ENCODE results near the gene OR51B5. TPM values are rescaled to one million over a fixed set of nuclear protein-coding genes. Genes with fewer than 3 reads are reported as not detected.

OR51B5 gene
- total and polyA plus RNA-seq, 2 of the 4 experiments (the other 2 are of a cell fraction): 0.09 to 0.54 TPM

GRCh38 chr11:5293028-5293427 lies 50.3 kb downstream of the OR51B5 start:
- ATAC-seq (ENCODE audit: low read depth): no peak
- peak overlapping the region; percentile 88 for H2BK20ac ChIP-seq (ENCODE audit: low read depth, low read length)
- peak overlapping the region; percentile 88 for H3K4ac ChIP-seq (ENCODE audit: low read depth, low read length)
- no peak overlapping the region for H3K4me2 ChIP-seq (ENCODE audit: low read depth, low read length)
- H2BK5ac ChIP-seq (ENCODE audit: low read depth, low read length, poor library complexity, severe bottlenecking): peak overlapping the region; percentile 99
- peak overlapping the region; percentile 84; the same call in 1 of the 2 replicates for H4K5ac ChIP-seq (ENCODE audit: low read depth, low read length)
- 93% methylated on average over 6 of the region's 8 CpGs; no CpG with 5 or more reads in 1 of the 2 experiments for WGBS, 2 experiments (ENCODE audit: extremely low coverage in 2 of 2, insufficient read length in 1 of 2)
- no TSS peak for BruUV-seq (replicated peaks)
- TF ChIP-seq USF2 (IDR thresholded peaks at IDR 0.05; ENCODE audit: low read depth, low read length) (peak; percentile 41; the same call in 1 of the 2 replicates), POLR2A (IDR thresholded peaks at IDR 0.05; ENCODE audit: low read depth, low read length) (no peak)
- H3K9me3 ChIP-seq (ENCODE audit: control insufficient read depth, insufficient read depth, low read length): no peaks in the 10 kb centered on the region
- peak overlapping the region; percentile 69 for H4K91ac ChIP-seq (ENCODE audit: insufficient read depth, low read depth, low read length)
- H3K56ac ChIP-seq (ENCODE audit: extremely low read depth, insufficient read depth, low read length): no peak overlapping the region
- peak overlapping the region; percentile 97 for H2BK120ac ChIP-seq (ENCODE audit: low read depth, low read length)
- ChIA-PET CTCF (interaction anchor here (0.6 kb wide), 1 partner anchor 55 kb away, joined by 4 read pairs; no protein-coding TSS in a partner anchor), POLR2A (ENCODE audit: unreplicated experiment) (interaction anchor here (0.5 kb wide), 1 partner anchor 140 kb away, joined by 3 read pairs; no protein-coding TSS in a partner anchor)
- H3K27me3 ChIP-seq (ENCODE audit: control insufficient read depth, insufficient read depth, low read length): no peaks in the 10 kb centered on the region
- peak overlapping the region; percentile 50 for H3K14ac ChIP-seq (replicated peaks; ENCODE audit: low read depth, low read length)
- no peak overlapping the region for H2AK9ac ChIP-seq (replicated peaks; ENCODE audit: low read depth, low read length, poor library complexity)
- H3K23ac ChIP-seq (ENCODE audit: low read depth, low read length): 0 out of 2 replicates have a peak overlapping the region, but pooled peaks have one; percentile 8
- peak overlapping the region; percentile 88; the same call in 1 of the 2 replicates for H3K18ac ChIP-seq (ENCODE audit: low read depth, low read length)
- peak; percentile 28 for DNase-seq
- peak overlapping the region; percentile 97; the same call in 2 of the 3 replicates for H2BK15ac ChIP-seq (ENCODE audit: low read depth, low read length)
- intact Hi-C loops (cut with micrococcal nuclease) (no loop called here), dilution Hi-C loops (cut with HindIII; ENCODE audit: low sequenced_read_pairs, unreplicated experiment) (no loop called here), in situ Hi-C loops (cut with MboI; ENCODE audit: low sequenced_read_pairs) (no loop called here)
- H3K4me1 ChIP-seq (ENCODE audit: control insufficient read depth, insufficient read depth, low read length): peaks cover 13% of the 10 kb centered on the region; the same call in 1 of the 2 replicates
- H3K79me1 ChIP-seq (ENCODE audit: low read depth in 1 of 2, low read length in 2 of 2): no peaks in the 10 kb centered on the region
- no peaks in the 10 kb centered on the region for H4K20me1 ChIP-seq (ENCODE audit: insufficient read depth, low read length)
- no peak overlapping the region for H2AFZ ChIP-seq (replicated peaks; ENCODE audit: low read length, poor library complexity)
- H3K4me3 ChIP-seq (ENCODE audit: insufficient read depth, low read depth, low read length): no peak overlapping the region
- H4K8ac ChIP-seq (ENCODE audit: low read depth in 2 of 2, low read length in 2 of 2): peak overlapping the region; percentile 55 to 68; a peak in 3 of 4 replicates
- H3K36me3 ChIP-seq (ENCODE audit: control insufficient read depth, insufficient read depth, low read length): no peaks in the 10 kb centered on the region
- no peak overlapping the region for H3K27ac ChIP-seq (ENCODE audit: insufficient read depth, low read length)
- no peak overlapping the region for H3K9ac ChIP-seq (ENCODE audit: low read depth, low read length)
- H3K9me1 ChIP-seq (ENCODE audit: insufficient read depth, low read length): no peaks in the 10 kb centered on the region; the same call in 1 of the 2 replicates
- peak overlapping the region; percentile 18; the same call in 1 of the 2 replicates for H2AK5ac ChIP-seq (ENCODE audit: low read depth, low read length)

Small RNAs within 50 kb of the gene (microRNA-seq; reads per million reads assigned to microRNA genes)
- gene AC104389.3 (ENCODE audit: insufficient read depth, insufficient read length): not detected

Small RNAs within 50 kb of the gene (small RNA-seq; reads per million reads assigned to genes)
- gene AC104389.3: 0 reads per million in 5 experiments

Other genes starting within 250 kb of the OR51B5 start
- gene OR52A5, start 205.2 kb downstream of the OR51B5 start, total RNA-seq (2012; rRNA removed): not detected in 2 replicates
- gene OR52A5, start 205.2 kb downstream of the OR51B5 start, polyA plus RNA-seq (2012; rRNA removed): not detected in 2 replicates
- gene OR52A1, start 188.8 kb downstream of the OR51B5 start, total RNA-seq (2012; rRNA removed): not detected in 2 replicates
- not detected in 2 replicates for gene OR52A1, start 188.8 kb downstream of the OR51B5 start, polyA plus RNA-seq (2012; rRNA removed)
- not detected in 2 replicates for gene OR51V1, start 142.8 kb downstream of the OR51B5 start, total RNA-seq (2012; rRNA removed)
- gene OR51V1, start 142.8 kb downstream of the OR51B5 start, polyA plus RNA-seq (2012; rRNA removed): not detected in 2 replicates
- not detected in 2 replicates for gene HBB, start 116.5 kb downstream of the OR51B5 start, total RNA-seq (2012; rRNA removed)
- 0.24 TPM in 1 of 2 replicates, not detected in the other for gene HBB, start 116.5 kb downstream of the OR51B5 start, polyA plus RNA-seq (2012; rRNA removed)
- gene HBD, start 109.0 kb downstream of the OR51B5 start, total RNA-seq (2012; rRNA removed): 3.1 and 6.3 TPM in 2 replicates
- 10.7 and 12.0 TPM in 2 replicates for gene HBD, start 109.0 kb downstream of the OR51B5 start, polyA plus RNA-seq (2012; rRNA removed)
- not detected in 2 replicates for gene HBG1, start 93.7 kb downstream of the OR51B5 start, total RNA-seq (2012; rRNA removed)
- gene HBG1, start 93.7 kb downstream of the OR51B5 start, polyA plus RNA-seq (2012; rRNA removed): not detected in 2 replicates
- gene HBG2, start 88.7 kb downstream of the OR51B5 start, total RNA-seq (2012; rRNA removed): 0.54 TPM in 1 of 2 replicates, not detected in the other
- 1.7 TPM in 1 of 2 replicates, not detected in the other for gene HBG2, start 88.7 kb downstream of the OR51B5 start, polyA plus RNA-seq (2012; rRNA removed)
- gene HBE1, start 73.6 kb downstream of the OR51B5 start, total RNA-seq (2012; rRNA removed): 1.4 and 3.2 TPM in 2 replicates
- gene HBE1, start 73.6 kb downstream of the OR51B5 start, polyA plus RNA-seq (2012; rRNA removed): 7.7 and 12.7 TPM in 2 replicates
- gene OR51B4, start 41.6 kb downstream of the OR51B5 start, total RNA-seq (2012; rRNA removed): not detected in 2 replicates
- gene OR51B4, start 41.6 kb downstream of the OR51B5 start, polyA plus RNA-seq (2012; rRNA removed): 0.11 TPM in 1 of 2 replicates, not detected in the other
- not detected in 2 replicates for gene OR51B2, start 19.2 kb downstream of the OR51B5 start, total RNA-seq (2012; rRNA removed)
- not detected in 2 replicates for gene OR51B2, start 19.2 kb downstream of the OR51B5 start, polyA plus RNA-seq (2012; rRNA removed)
- gene OR51B6, start 8.0 kb upstream of the OR51B5 start, total RNA-seq (2012; rRNA removed): not detected in 2 replicates
- gene OR51B6, start 8.0 kb upstream of the OR51B5 start, polyA plus RNA-seq (2012; rRNA removed): not detected in 2 replicates
- gene OR51M1, start 40.3 kb upstream of the OR51B5 start, total RNA-seq (2012; rRNA removed): 0.54 and 0.56 TPM in 2 replicates
- 0.67 and 0.87 TPM in 2 replicates for gene OR51M1, start 40.3 kb upstream of the OR51B5 start, polyA plus RNA-seq (2012; rRNA removed)
- gene OR51Q1, start 78.6 kb upstream of the OR51B5 start, total RNA-seq (2012; rRNA removed): not detected in 2 replicates
- gene OR51Q1, start 78.6 kb upstream of the OR51B5 start, polyA plus RNA-seq (2012; rRNA removed): not detected in 2 replicates
- not detected in 2 replicates for gene OR51I1, start 98.0 kb upstream of the OR51B5 start, total RNA-seq (2012; rRNA removed)
- gene OR51I1, start 98.0 kb upstream of the OR51B5 start, polyA plus RNA-seq (2012; rRNA removed): not detected in 2 replicates
- gene OR51I2, start 105.8 kb upstream of the OR51B5 start, total RNA-seq (2012; rRNA removed): not detected in 2 replicates
- gene OR51I2, start 105.8 kb upstream of the OR51B5 start, polyA plus RNA-seq (2012; rRNA removed): not detected in 2 replicates
- gene OR52D1, start 145.2 kb upstream of the OR51B5 start, total RNA-seq (2012; rRNA removed): not detected in 2 replicates
- gene OR52D1, start 145.2 kb upstream of the OR51B5 start, polyA plus RNA-seq (2012; rRNA removed): not detected in 2 replicates
- gene UBQLN3, start 166.4 kb upstream of the OR51B5 start, total RNA-seq (2012; rRNA removed): not detected in 2 replicates
- gene UBQLN3, start 166.4 kb upstream of the OR51B5 start, polyA plus RNA-seq (2012; rRNA removed): not detected in 2 replicates
- gene UBQLNL, start 173.2 kb upstream of the OR51B5 start, total RNA-seq (2012; rRNA removed): 0.18 TPM in 1 of 2 replicates, not detected in the other
- gene UBQLNL, start 173.2 kb upstream of the OR51B5 start, polyA plus RNA-seq (2012; rRNA removed): 0.47 and 0.48 TPM in 2 replicates
- gene OR52H1, start 205.0 kb upstream of the OR51B5 start, total RNA-seq (2012; rRNA removed): 0.18 and 0.28 TPM in 2 replicates
- gene OR52H1, start 205.0 kb upstream of the OR51B5 start, polyA plus RNA-seq (2012; rRNA removed): not detected in 2 replicates
- not detected in 2 replicates for gene OR52B6, start 237.4 kb upstream of the OR51B5 start, total RNA-seq (2012; rRNA removed)
- gene OR52B6, start 237.4 kb upstream of the OR51B5 start, polyA plus RNA-seq (2012; rRNA removed): not detected in 2 replicates